NT2/D1 (cell line): ENCODE results near the gene ARSB.

Source experiments
- YY1 ChIP-seq: IDR thresholded peaks from 2 replicates; pipeline ENCODE4 v1.6.1; 2011; ENCODE audit not compliant: insufficient read length, insufficient read depth
- ZNF274 ChIP-seq: IDR thresholded peaks from 2 replicates; pipeline ENCODE4 v1.6.1; 2011; ENCODE audit warnings: mild to moderate bottlenecking, low read depth, low read length

- TF ChIP-seq ZNF274, result no peak
- no peak for TF ChIP-seq YY1
Measured at GRCh38 chr5:78798673-78799029, 186.5 kb downstream of the ARSB start.
